SK-N-SH (cell line): ENCODE results near the gene ZNF775. TPM values are rescaled to one million over a fixed set of nuclear protein-coding genes. Genes with fewer than 3 reads are reported as not detected.

Source experiments
- CTCF ChIA-PET: fragments of 300-600, 350-600 bp; formaldehyde crosslinking; extraction: SDS; loops from one replicate; lab custom pipeline; 2021; lab: Yijun Ruan, JAX
- POLR2A ChIA-PET: fragments of 350-600 bp; sonication (Branson Sonifier 250); formaldehyde crosslinking; extraction: SDS; loops from one replicate; lab custom pipeline; 2020; ENCODE audit warnings: antibody characterized with exemption, inconsistent platforms; lab: Yijun Ruan, JAX
- DNase-seq: peaks from one replicate; pipeline ENCODE4 v3.0.0; 2012
- H2AFZ ChIP-seq: fragments of 200-600 bp; sonication (generic); 2 replicates; pipeline ENCODE4 v1.8.1; 2016; ENCODE audit warnings: antibody characterized with exemption, mild to moderate bottlenecking, low read depth
- H3F3A ChIP-seq: fragments of 200-600 bp; sonication (generic); replicated peaks from 2 replicates; pipeline ENCODE3; 2016; ENCODE audit warnings: antibody characterized with exemption, mild to moderate bottlenecking; ENCODE audit not compliant: insufficient read depth
- H3K27ac ChIP-seq, 2 experiments: fragments of 200-500 bp in 1 of 2; fragments of 200-600 bp in 1 of 2; sonication (Bioruptor generic) in 1 of 2; sonication (generic), shearing (Covaris generic) in 1 of 2; 2 replicates each; pipeline versions ENCODE4 v1.5.1 to v1.6.1; 2014 to 2016; ENCODE audit warnings: low read depth in 2 of 2, inconsistent platforms in 1 of 2, low read length in 1 of 2, mild to moderate bottlenecking in 1 of 2, mixed read lengths in 1 of 2
- H3K27me3 ChIP-seq: fragments of 200-600 bp; sonication (generic), shearing (Covaris generic); 2 replicates; pipeline ENCODE4 v1.6.1; 2016; ENCODE audit warnings: mixed run types; ENCODE audit not compliant: insufficient read depth
- H3K36me3 ChIP-seq, 2 experiments: fragments of 200-500 bp in 1 of 2; fragments of 200-600 bp in 1 of 2; sonication (Bioruptor generic) in 1 of 2; sonication (generic) in 1 of 2; replicated peaks in 1 of 2; 2 replicates each; pipeline versions ENCODE3 to v1.5.1; 2014 to 2016; ENCODE audit warnings: low read length in 1 of 2, mild to moderate bottlenecking in 1 of 2; ENCODE audit not compliant: insufficient read depth in 2 of 2, control insufficient read depth in 1 of 2
- H3K4me1 ChIP-seq, 2 experiments: fragments of 200-500 bp in 1 of 2; fragments of 200-600 bp in 1 of 2; sonication (Bioruptor generic) in 1 of 2; sonication (generic), shearing (Covaris generic) in 1 of 2; 2 replicates each; pipeline versions ENCODE4 v1.5.1 to v1.6.1; 2014 to 2016; ENCODE audit warnings: low read depth in 1 of 2, low read length in 1 of 2, mixed run types in 1 of 2; ENCODE audit not compliant: insufficient read depth in 2 of 2, control insufficient read depth in 1 of 2
- H3K4me2 ChIP-seq: fragments of 200-600 bp; sonication (generic), shearing (Covaris generic); 2 replicates; pipeline ENCODE4 v1.6.1; 2017; ENCODE audit warnings: mixed run types
- H3K4me3 ChIP-seq, 2 experiments: fragments of 200-500 bp in 1 of 2; fragments of 200-600 bp in 1 of 2; sonication (Bioruptor generic) in 1 of 2; sonication (generic), shearing (Covaris generic) in 1 of 2; 2 replicates each; pipeline versions ENCODE4 v1.5.1 to v1.8.1; 2014 to 2016; ENCODE audit warnings: low read depth in 2 of 2, inconsistent platforms in 1 of 2, low read length in 1 of 2, mild to moderate bottlenecking in 1 of 2, mixed read lengths in 1 of 2, moderate library complexity in 1 of 2
- H3K79me2 ChIP-seq: fragments of 200-600 bp; sonication (generic); 2 replicates; pipeline ENCODE4 v1.8.1; 2017; ENCODE audit warnings: mild to moderate bottlenecking; ENCODE audit not compliant: insufficient read depth
- H3K9ac ChIP-seq: fragments of 200-600 bp; sonication (generic); 2 replicates; pipeline ENCODE4 v1.6.1; 2017; ENCODE audit warnings: mixed run types
- H3K9me2 ChIP-seq: fragments of 200-600 bp; sonication (generic); 2 replicates; pipeline ENCODE4 v1.6.1; 2017; ENCODE audit warnings: mixed run types
- H3K9me3 ChIP-seq: fragments of 200-600 bp; sonication (generic); 2 replicates; pipeline ENCODE4 v1.6.1; 2017; ENCODE audit warnings: mixed run types, mild to moderate bottlenecking, moderate library complexity
- H4K20me1 ChIP-seq: fragments of 200-600 bp; sonication (generic); 2 replicates; pipeline ENCODE4 v1.6.1; 2017; ENCODE audit warnings: mild to moderate bottlenecking, mixed run types; ENCODE audit not compliant: insufficient read depth
- FOSL2 ChIP-seq: IDR thresholded peaks from 2 replicates; pipeline ENCODE4 v1.4.0; 2012; ENCODE audit warnings: low read depth, mild to moderate bottlenecking, moderate library complexity, borderline replicate concordance
- FOXJ3 ChIP-seq: sonication (generic); formaldehyde crosslinking; IDR thresholded peaks from 2 replicates; pipeline ENCODE4 v1.5.1; 2020; ENCODE audit warnings: mild to moderate bottlenecking, missing genetic modification reagents
- FOXM1 ChIP-seq: IDR thresholded peaks from 2 replicates; pipeline ENCODE4 v1.4.0; 2012; ENCODE audit warnings: low read depth, mild to moderate bottlenecking
- GATA2 ChIP-seq: sonication (generic); formaldehyde crosslinking; IDR thresholded peaks from 2 replicates; pipeline ENCODE4 v1.5.0; 2020; ENCODE audit warnings: mild to moderate bottlenecking, missing genetic modification reagents
- MXI1 ChIP-seq: IDR thresholded peaks from 2 replicates; pipeline ENCODE4 v1.6.1; 2012; ENCODE audit warnings: mild to moderate bottlenecking, low read depth, low read length, improper control_type of control experiment
- RAD21 ChIP-seq: IDR thresholded peaks from 2 replicates; pipeline ENCODE4 v1.6.1; 2012; ENCODE audit warnings: mild to moderate bottlenecking, low read length
- RCOR1 ChIP-seq: fragments of 150-350 bp; IDR thresholded peaks from 2 replicates; pipeline ENCODE4 v1.6.1; 2017; ENCODE audit warnings: antibody characterized with exemption, low read length
- RXRA ChIP-seq: IDR thresholded peaks from 2 replicates; pipeline ENCODE4 v1.4.0; 2012; ENCODE audit warnings: low read depth, mild to moderate bottlenecking, borderline replicate concordance
- SIN3A ChIP-seq: IDR thresholded peaks from 2 replicates; pipeline ENCODE4 v1.6.1; 2012; ENCODE audit warnings: low read depth, mild to moderate bottlenecking, low read length, moderate library complexity, borderline replicate concordance
- SMC3 ChIP-seq: IDR thresholded peaks from 2 replicates; pipeline ENCODE4 v1.6.1; 2012; ENCODE audit warnings: low read depth, low read length, improper control_type of control experiment
- TCF12 ChIP-seq: IDR thresholded peaks from 2 replicates; pipeline ENCODE4 v1.4.0; 2012
- WGBS: methylation state at CpG from one replicate; pipeline ENCODE4 v1.1.6; 2017; ENCODE audit warnings: low lambda C conversion rate; 5-methylcytosine and 5-hydroxymethylcytosine counted together
- polyA plus RNA-seq, 3 experiments: library from polyadenylated mRNA; depleted of rRNA; stranded (reverse); fragments of >200 nt; gene quantifications; 2 replicates each; pipeline ENCODE4 v1.2.3, GENCODE V29; 2012
- TF ChIP-seq, protein P1 (sequence below): IDR thresholded peaks from 2 replicates; pipeline ENCODE4; 2012
- TF ChIP-seq, protein P2 (sequence below): IDR thresholded peaks from 2 replicates; pipeline ENCODE4 v1.6.1; 2012; ENCODE audit warnings: mild to moderate bottlenecking, low read depth, low read length, moderate library complexity
- TF ChIP-seq, protein P3 (sequence below): fragments of 150-350 bp; IDR thresholded peaks from 2 replicates; pipeline ENCODE4 v1.6.1; 2017; ENCODE audit warnings: antibody characterized with exemption, low read length, low read depth, borderline replicate concordance

ZNF775 gene
- polyA plus RNA-seq, 1 of the 3 experiments (the other 2 are of a cell fraction), result 5.0 TPM

DNA sequence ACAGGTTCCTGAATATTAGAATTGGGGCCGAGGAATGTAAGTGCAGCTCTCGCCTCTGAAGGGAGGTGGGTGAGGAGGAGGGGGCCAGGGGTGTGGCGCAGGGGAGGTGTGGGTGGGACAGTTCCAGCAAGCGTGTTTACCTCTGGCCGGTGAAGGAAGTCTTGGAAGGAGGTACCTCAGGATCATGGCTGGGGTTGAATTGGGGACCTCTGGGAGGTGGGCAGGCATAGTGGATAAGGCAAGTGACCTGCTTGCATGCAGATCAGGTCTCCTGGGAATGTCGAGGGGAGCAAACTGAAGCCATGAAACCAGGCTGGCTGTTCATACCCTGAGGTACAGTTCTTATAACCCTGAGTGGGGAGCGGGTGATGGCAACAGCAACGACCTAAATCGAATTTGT, 2.0 kb downstream of the ZNF775 start:
- peaks cover 0 to 1% of the 10 kb centered on the region in 2 experiments for H3K36me3 ChIP-seq
- no peak overlapping the region for H3K4me3 ChIP-seq
- H3K9me2 ChIP-seq, result no peaks in the 10 kb centered on the region
- TF ChIP-seq, protein P1, sequence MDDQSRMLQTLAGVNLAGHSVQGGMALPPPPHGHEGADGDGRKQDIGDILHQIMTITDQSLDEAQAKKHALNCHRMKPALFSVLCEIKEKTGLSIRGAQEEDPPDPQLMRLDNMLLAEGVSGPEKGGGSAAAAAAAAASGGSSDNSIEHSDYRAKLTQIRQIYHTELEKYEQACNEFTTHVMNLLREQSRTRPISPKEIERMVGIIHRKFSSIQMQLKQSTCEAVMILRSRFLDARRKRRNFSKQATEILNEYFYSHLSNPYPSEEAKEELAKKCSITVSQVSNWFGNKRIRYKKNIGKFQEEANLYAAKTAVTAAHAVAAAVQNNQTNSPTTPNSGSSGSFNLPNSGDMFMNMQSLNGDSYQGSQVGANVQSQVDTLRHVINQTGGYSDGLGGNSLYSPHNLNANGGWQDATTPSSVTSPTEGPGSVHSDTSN, result no peak
- no peak for TF ChIP-seq RCOR1
- TF ChIP-seq SMC3, result no peak
- TF ChIP-seq RXRA, result no peak
- TF ChIP-seq MXI1, result no peak
- DNase-seq, result no peak
- H3K4me1 ChIP-seq, result peaks cover 0 to 61% of the 10 kb centered on the region in 2 experiments; a peak in 2 of 4 replicates
- ChIA-PET CTCF (interaction anchor here (0.6 to 1.2 kb wide), 4 partner anchors 11 to 40 kb away, joined by 3 read pairs; a partner anchor contains a TSS), POLR2A (interaction anchor here (1.5 to 2.0 kb wide), 2 partner anchors 10 to 12 kb away, joined by 4 to 11 read pairs; partner anchors contain the start of gene REPIN1)
- peaks cover 25% of the 10 kb centered on the region for H3F3A ChIP-seq
- H3K9me3 ChIP-seq, result no peaks in the 10 kb centered on the region
- H3K4me2 ChIP-seq, result 0 out of 2 replicates have a peak overlapping the region, but pooled peaks have one; percentile 93
- H2AFZ ChIP-seq, result no peak overlapping the region
- no peak overlapping the region for H3K9ac ChIP-seq
- H4K20me1 ChIP-seq, result peaks cover 8% of the 10 kb centered on the region; the same call in 1 of the 2 replicates
- H3K27ac ChIP-seq, result no peak overlapping the region
- 91% methylated on average over 9 of the region's 9 CpGs for WGBS
- H3K79me2 ChIP-seq, result peaks cover 44% of the 10 kb centered on the region; the same call in 1 of the 2 replicates
- H3K27me3 ChIP-seq, result no peaks in the 10 kb centered on the region

DNA sequence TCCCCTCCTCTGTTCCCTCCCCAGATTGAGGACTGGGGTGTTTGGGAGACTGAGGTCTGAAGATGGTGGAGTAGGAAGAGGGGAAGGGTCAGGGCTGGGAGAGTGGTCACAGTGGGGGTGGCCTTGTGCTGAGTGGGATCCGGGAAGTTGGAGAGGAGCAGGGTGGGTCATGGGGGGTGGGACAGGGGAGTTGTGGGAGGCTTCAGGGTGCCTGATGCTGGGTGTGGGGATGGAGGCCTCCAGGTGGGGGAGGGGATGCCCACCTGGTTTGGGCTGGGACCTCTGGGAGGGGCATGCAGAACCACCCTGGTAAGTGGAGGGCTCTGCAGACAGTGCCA, 2.6 kb downstream of the ZNF775 start:
- Histone ChIP-seq H3K27me3 (no peaks in the 10 kb centered on the region), H3K4me1 (peaks cover 0 to 65% of the 10 kb centered on the region in 2 experiments; a peak in 2 of 4 replicates), H3K36me3 (no peaks in the 10 kb centered on the region), H3K4me3 (no peak overlapping the region), H3K9me2 (no peaks in the 10 kb centered on the region), H3K79me2 (peaks cover 44% of the 10 kb centered on the region; the same call in 1 of the 2 replicates), H2AFZ (no peak overlapping the region), H3F3A (peaks cover 18% of the 10 kb centered on the region), H3K9ac (no peak overlapping the region), H3K27ac (no peak overlapping the region), H3K4me2 (no peak overlapping the region), H3K9me3 (no peaks in the 10 kb centered on the region), H4K20me1 (peaks cover 8% of the 10 kb centered on the region; the same call in 1 of the 2 replicates)
- TF ChIP-seq, protein P2, sequence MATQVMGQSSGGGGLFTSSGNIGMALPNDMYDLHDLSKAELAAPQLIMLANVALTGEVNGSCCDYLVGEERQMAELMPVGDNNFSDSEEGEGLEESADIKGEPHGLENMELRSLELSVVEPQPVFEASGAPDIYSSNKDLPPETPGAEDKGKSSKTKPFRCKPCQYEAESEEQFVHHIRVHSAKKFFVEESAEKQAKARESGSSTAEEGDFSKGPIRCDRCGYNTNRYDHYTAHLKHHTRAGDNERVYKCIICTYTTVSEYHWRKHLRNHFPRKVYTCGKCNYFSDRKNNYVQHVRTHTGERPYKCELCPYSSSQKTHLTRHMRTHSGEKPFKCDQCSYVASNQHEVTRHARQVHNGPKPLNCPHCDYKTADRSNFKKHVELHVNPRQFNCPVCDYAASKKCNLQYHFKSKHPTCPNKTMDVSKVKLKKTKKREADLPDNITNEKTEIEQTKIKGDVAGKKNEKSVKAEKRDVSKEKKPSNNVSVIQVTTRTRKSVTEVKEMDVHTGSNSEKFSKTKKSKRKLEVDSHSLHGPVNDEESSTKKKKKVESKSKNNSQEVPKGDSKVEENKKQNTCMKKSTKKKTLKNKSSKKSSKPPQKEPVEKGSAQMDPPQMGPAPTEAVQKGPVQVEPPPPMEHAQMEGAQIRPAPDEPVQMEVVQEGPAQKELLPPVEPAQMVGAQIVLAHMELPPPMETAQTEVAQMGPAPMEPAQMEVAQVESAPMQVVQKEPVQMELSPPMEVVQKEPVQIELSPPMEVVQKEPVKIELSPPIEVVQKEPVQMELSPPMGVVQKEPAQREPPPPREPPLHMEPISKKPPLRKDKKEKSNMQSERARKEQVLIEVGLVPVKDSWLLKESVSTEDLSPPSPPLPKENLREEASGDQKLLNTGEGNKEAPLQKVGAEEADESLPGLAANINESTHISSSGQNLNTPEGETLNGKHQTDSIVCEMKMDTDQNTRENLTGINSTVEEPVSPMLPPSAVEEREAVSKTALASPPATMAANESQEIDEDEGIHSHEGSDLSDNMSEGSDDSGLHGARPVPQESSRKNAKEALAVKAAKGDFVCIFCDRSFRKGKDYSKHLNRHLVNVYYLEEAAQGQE, result no peak
- TF ChIP-seq FOXJ3 (CRISPR knock-in tag) (no peak), FOXM1 (no peak), TCF12 (no peak), RAD21 (no peak), SIN3A (no peak), GATA2 (CRISPR knock-in tag) (no peak), SMC3 (no peak), FOSL2 (no peak)
- TF ChIP-seq, protein P1, result no peak
- TF ChIP-seq, protein P3, sequence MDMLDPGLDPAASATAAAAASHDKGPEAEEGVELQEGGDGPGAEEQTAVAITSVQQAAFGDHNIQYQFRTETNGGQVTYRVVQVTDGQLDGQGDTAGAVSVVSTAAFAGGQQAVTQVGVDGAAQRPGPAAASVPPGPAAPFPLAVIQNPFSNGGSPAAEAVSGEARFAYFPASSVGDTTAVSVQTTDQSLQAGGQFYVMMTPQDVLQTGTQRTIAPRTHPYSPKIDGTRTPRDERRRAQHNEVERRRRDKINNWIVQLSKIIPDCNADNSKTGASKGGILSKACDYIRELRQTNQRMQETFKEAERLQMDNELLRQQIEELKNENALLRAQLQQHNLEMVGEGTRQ, result no peak
- CTCF ChIA-PET, result no interaction called here
- WGBS, result 100% methylated on average over 1 of the region's 1 CpG
- POLR2A ChIA-PET, result no interaction called here
- no peak for DNase-seq
